HCT116 (cell line): ENCODE measurements around the gene MON2.

Source experiments
- ATF3 ChIP-seq: IDR thresholded peaks from 2 replicates; pipeline ENCODE4 v1.6.1; 2012
- CTCF ChIP-seq, 3 experiments: fragments of 200-600 bp in 1 of 3; sonication (generic) in 1 of 3; IDR thresholded peaks in 2 of 3; conservative IDR thresholded peaks in 1 of 3; 2 replicates each; pipeline ENCODE4 v1.5.1; 2012 to 2017; ENCODE audit warnings: low read depth in 2 of 3, low read length in 2 of 3, antibody characterized with exemption in 1 of 3, borderline replicate concordance in 1 of 3, control low read depth in 1 of 3, mild to moderate bottlenecking in 1 of 3, mixed read lengths in 1 of 3, mixed run types in 1 of 3, moderate library complexity in 1 of 3; ENCODE audit not compliant: insufficient read depth in 1 of 3
- EZH2 ChIP-seq: fragments of 200-600 bp; sonication (generic); IDR thresholded peaks from 2 replicates; pipeline ENCODE4 v1.6.1; 2017; ENCODE audit warnings: antibody characterized with exemption, mixed run types
- EZH2phosphoT487 ChIP-seq: fragments of 200-600 bp; IDR thresholded peaks from 2 replicates; pipeline ENCODE4 v1.6.1; 2018; ENCODE audit warnings: antibody characterized with exemption, borderline replicate concordance
- MAX ChIP-seq: IDR thresholded peaks from 2 replicates; pipeline ENCODE4 v1.6.1; 2012
- POLR2A ChIP-seq: IDR thresholded peaks from 2 replicates; pipeline ENCODE4 v1.7.0; 2011; ENCODE audit warnings: borderline replicate concordance; ENCODE audit not compliant: insufficient read depth, insufficient read length; ENCODE audit errors: extremely low read depth
- POLR2AphosphoS5 ChIP-seq: IDR thresholded peaks from 2 replicates; pipeline ENCODE4 v1.6.1; 2011; ENCODE audit warnings: mild to moderate bottlenecking, low read depth, low read length, moderate library complexity
- RAD21 ChIP-seq: IDR thresholded peaks from 2 replicates; pipeline ENCODE4 v1.6.1; 2012; ENCODE audit warnings: low read depth, mild to moderate bottlenecking
- REST ChIP-seq: IDR thresholded peaks from 2 replicates; pipeline ENCODE4 v1.6.1; 2012; ENCODE audit warnings: low read depth
- SIN3A ChIP-seq: IDR thresholded peaks from 2 replicates; pipeline ENCODE4 v1.6.1; 2012; ENCODE audit warnings: low read depth
- ZBTB33 ChIP-seq: IDR thresholded peaks from 2 replicates; pipeline ENCODE4 v1.6.1; 2011; ENCODE audit warnings: mild to moderate bottlenecking, low read length, moderate library complexity; ENCODE audit not compliant: insufficient replicate concordance; ENCODE audit errors: extremely low read depth

GRCh38 chr12:62436164-62436503 is 30.5 kb upstream of the MON2 start:
- TF ChIP-seq POLR2AphosphoS5 (no peak), CTCF (IDR thresholded peaks at IDR 0.05 in 2 of 3, conservative IDR thresholded peaks at IDR 0.05 in 1 of 3; ENCODE audit: borderline replicate concordance in 1 of 3, insufficient read depth in 1 of 3, low read depth in 2 of 3, low read length in 2 of 3) (no peak), EZH2phosphoT487 (no peak), RAD21 (no peak), ATF3 (no peak), SIN3A (no peak), ZBTB33 (no peak), REST (no peak), POLR2A (no peak), EZH2 (no peak), MAX (no peak)
